GM21381 (cell line): ENCODE results near the gene SRCAP.
A peak's percentile ranks its signal among the peaks of the same experiment; 100 is the strongest.

Experiments
- ATAC-seq: cut with Tn5 transposase; IDR thresholded peaks from one replicate; pipeline ENCODE4 v1.9.1; 2021; ENCODE audit warnings: mild to moderate bottlenecking, moderate library complexity; ENCODE audit not compliant: unreplicated experiment

SRCAP gene

GRCh38 chr16:30728321-30728720 lies 29.4 kb downstream of the SRCAP start:
- ATAC-seq: no peak

DNA sequence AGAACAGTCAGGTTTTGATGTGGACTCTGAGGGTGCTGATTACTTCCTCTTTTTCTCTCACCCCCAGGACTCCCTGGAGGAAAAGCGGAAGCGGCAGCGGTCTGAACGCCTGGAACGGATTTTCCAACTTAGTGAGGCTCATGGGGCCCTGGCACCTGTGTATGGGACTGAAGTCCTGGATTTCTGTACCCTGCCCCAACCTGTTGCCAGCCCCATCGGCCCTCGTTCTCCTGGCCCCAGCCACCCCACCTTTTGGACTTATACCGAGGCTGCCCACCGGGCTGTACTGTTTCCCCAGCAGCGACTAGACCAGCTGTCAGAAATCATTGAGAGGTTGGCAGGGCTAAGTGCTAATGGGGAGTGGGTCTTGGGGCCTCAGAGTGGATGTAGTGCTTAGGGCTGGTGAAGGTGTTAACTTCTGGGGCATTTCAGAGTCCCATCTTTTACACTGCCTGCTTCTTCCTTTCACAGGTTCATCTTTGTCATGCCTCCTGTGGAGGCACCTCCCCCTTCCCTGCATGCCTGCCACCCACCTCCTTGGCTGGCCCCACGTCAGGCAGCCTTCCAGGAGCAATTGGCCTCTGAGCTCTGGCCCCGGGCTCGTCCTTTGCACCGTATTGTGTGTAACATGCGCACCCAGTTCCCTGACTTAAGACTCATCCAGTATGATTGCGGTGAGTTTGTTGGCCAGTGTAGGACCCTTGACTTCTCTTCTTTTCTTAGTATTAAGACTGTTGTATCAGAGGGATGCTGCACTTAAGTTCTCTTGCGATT lies 30.1 kb downstream of the SRCAP start:
- no peak for ATAC-seq

- ATAC-seq: no peak
Measured at GRCh38 chr16:30731411-30731810, 32.4 kb downstream of the SRCAP start.

- no peak for ATAC-seq
Measured at GRCh38 chr16:30736995-30737793, 38.2 kb downstream of the SRCAP start.

GRCh38 chr16:30737794-30738648 lies 39.0 kb downstream of the SRCAP start:
- ATAC-seq: no peak

DNA sequence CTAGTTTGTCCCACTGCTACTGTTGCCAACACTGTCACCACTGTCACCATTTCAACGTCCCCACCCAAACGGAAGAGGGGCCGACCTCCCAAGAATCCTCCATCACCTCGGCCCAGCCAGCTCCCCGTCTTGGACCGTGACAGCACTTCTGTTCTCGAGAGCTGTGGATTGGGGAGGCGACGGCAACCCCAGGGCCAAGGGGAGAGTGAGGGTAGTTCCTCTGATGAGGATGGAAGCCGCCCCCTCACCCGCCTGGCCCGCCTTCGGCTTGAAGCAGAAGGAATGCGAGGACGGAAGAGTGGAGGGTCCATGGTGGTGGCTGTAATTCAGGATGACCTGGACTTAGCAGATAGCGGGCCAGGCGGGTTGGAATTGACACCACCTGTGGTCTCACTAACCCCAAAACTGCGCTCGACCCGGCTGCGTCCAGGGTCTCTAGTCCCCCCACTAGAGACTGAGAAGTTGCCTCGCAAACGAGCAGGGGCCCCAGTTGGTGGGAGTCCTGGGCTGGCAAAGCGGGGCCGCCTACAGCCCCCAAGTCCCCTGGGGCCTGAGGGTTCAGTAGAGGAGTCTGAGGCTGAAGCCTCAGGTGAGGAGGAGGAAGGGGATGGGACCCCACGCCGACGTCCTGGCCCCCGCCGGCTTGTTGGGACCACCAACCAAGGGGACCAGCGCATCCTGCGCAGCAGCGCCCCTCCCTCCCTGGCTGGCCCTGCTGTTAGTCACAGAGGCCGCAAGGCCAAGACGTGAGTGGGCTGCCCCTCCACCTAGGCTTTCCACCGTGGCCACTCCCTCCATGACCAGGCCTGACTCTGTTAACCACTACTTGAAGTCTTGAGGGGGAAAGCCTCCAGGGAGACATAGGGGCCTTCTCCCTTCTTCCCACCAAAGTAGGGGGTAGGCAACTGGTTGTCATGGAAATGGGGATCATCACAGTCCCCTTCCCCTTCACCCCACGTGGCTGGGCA lies 40.3 kb downstream of the SRCAP start:
- ATAC-seq: no peak

- ATAC-seq: no peak
Measured at GRCh38 chr16:30740364-30741251, 41.6 kb downstream of the SRCAP start.

DNA sequence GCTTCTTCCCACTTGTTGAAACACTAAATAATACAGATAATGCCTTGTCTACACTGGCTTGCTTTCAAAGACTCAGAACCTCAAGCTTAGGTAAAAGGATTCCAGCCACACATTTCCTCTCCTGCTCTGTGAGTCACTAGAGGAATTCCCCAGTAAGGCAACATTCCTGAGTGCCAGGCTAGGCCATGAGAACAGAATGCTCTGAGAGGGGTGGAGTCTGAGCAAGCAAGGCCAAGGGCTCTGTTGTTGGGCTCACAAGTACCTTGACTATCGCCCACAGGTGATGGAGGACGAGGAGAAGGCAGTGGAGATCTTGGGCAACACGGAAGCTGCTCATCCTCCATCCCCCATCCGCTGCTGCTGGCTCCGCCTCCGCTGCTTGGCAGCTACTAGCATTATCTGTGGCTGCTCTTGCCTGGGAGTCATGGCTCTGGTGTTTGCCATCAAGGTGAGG lies 42.5 kb downstream of the SRCAP start:
- ATAC-seq: no peak

- no peak for ATAC-seq
Measured at GRCh38 chr16:30743716-30744115, 44.7 kb downstream of the SRCAP start.

- ATAC-seq: no peak
Measured at GRCh38 chr16:30744183-30744582, 45.2 kb downstream of the SRCAP start.

DNA sequence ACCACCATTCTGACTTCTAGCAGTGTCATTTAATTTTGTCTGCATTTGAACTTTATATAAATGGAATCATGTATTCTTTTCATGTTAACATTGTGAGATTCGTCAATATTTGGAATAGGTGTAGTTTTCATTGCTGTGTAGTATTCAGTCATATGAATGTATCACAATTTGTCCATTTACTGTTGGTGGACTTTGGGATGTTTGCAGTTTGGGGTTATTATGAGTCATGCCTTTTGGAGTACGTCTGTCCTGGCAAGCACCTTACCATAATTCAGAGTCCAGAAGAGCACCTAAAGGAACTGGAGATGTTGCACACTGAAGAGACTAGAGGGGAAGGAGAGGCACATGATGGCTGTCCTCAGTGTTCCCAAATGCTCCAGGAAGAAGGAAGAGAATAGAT lies 46.1 kb downstream of the SRCAP start:
- no peak for ATAC-seq

DNA sequence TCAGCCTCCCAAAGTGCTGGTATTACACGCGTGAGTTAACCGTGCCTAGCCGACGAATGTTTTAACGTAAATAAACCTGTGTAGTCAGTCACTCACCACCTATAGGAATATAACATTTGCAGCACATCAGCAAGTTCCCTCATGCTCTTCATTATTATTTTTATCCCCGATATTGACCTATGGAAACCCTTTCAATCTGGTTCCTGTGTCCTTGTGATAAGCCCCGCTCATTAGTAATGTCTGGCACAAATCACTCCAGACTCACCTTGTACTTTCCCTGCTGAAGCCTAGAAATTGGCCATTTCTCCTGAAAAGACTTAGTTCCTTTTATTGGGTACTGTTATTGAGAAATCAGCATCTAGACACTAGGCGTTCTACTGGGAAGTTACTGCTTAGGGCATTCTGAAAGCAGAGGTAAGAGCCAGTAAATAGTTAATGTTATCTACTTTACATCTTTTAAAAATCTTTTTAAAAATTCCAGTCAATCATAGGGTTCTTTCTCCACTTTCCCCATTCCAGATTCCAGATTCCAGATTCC lies 47.7 kb downstream of the SRCAP start:
- ATAC-seq: no peak

DNA sequence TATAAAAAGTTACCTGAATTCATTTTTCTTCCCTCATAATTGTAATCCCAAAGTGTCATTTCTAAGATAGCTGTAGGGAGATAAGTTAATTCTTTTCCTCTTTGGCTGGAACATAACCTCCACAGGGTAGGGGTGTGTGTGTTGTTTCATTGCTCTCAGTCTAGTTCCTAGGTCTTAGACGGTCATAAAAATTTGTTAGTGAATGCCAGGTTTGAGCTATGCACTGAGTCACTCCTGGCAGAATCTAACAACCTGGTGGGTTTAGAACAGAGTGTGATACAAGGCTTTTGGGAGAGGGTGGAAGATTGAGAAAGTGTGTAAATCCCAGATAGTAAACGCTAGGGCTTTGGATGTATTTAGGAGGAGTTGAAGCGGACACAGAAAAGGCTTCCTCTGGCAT lies 48.4 kb downstream of the SRCAP start:
- no peak for ATAC-seq

GRCh38 chr16:30747799-30748633 lies 49.0 kb downstream of the SRCAP start, which contains the start of gene PHKG2:
TSS of gene PHKG2 (plus strand) at chr16:30748425. CDS start at chr16:30748821, 396 bp downstream.
- ATAC-seq: peak; percentile 93

DNA sequence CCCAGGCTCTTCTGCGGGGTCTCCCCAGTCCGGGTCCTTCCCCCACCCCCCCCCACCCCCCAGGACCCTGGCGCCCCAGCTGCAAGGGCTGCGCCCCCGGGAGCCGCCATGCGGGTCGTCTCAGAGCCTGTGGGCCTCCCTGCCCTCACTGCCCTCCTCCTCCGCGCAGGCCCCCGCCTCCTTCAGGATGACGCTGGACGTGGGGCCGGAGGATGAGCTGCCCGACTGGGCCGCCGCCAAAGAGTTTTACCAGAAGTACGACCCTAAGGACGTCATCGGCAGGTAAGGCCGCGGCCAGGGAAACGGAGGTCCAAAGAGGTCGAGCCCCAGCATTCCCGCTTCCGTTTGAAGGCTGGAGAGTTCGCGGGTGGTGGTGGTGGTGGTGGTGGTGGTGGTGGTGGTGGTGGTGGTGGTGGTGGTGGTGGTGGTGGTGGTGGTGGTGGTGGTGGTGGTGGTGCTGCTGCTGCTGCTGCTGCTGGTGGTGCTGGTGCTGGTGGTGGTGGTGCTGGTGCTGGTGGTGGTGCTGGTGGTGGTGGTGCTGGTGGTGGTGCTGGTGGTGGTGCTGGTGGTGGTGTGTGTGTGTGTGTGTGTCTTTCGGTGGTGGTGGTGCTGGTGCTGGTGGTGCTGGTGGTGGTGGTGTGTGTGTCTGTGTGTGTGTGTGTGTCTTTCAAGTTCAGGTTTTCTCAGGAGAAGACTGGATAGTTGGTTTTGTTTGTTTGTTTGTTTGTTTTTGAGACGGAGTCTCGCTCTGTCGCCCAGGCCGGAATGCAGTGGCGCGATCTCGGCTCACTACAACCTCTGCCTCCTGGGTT lies 49.9 kb downstream of the SRCAP start:
- ATAC-seq: peak; percentile 5

- no peak for ATAC-seq
Measured at GRCh38 chr16:30750201-30750600, 51.2 kb downstream of the SRCAP start.

- ATAC-seq: no peak
Measured at GRCh38 chr16:30750876-30751465, 52.0 kb downstream of the SRCAP start.
